Kidney (tissue), 14 donors: ENCODE results near the gene MTMR2. TPM values are rescaled to one million over a fixed set of nuclear protein-coding genes. Genes with fewer than 3 reads are reported as not detected.

Experiments
- DNase-seq, 5 donors: peaks; one replicate each; pipeline ENCODE4 v3.0.0-alpha.2; 2013 to 2020
- FAIRE-seq: peaks from 2 replicates; lab custom pipeline; 2012; peaks lifted over from hg19 to GRCh38; lab: Jason Lieb, UNC
- H3K27ac ChIP-seq, 2 donors: one replicate each; pipeline ENCODE4 v1.7.0; 2013; ENCODE audit warnings: low read depth in 2 of 2, low read length in 2 of 2, inconsistent platforms in 1 of 2
- H3K27me3 ChIP-seq: one replicate; pipeline ENCODE4 v1.7.1; 2013; ENCODE audit warnings: low read length, inconsistent platforms; ENCODE audit not compliant: control insufficient read depth, insufficient read depth
- H3K36me3 ChIP-seq, 3 donors: one replicate each; pipeline versions ENCODE4 v1.7.0 to v1.7.1; 2013; ENCODE audit warnings: low read length in 3 of 3, control low read depth in 1 of 3, inconsistent platforms in 1 of 3; ENCODE audit not compliant: insufficient read depth in 3 of 3, control insufficient read depth in 2 of 3
- H3K4me1 ChIP-seq, 3 donors: one replicate each; pipeline versions ENCODE4 v1.7.0 to v1.7.1; 2013; ENCODE audit warnings: low read length in 3 of 3, inconsistent platforms in 1 of 3, low read depth in 1 of 3; ENCODE audit not compliant: control insufficient read depth in 2 of 3, insufficient read depth in 2 of 3
- H3K4me3 ChIP-seq, 3 donors: one replicate each; pipeline versions ENCODE4 v1.7.0 to v1.8.1; 2013; ENCODE audit warnings: low read length in 3 of 3, control low read depth in 1 of 3, inconsistent platforms in 1 of 3
- H3K9ac ChIP-seq, 3 donors: one replicate each; pipeline versions ENCODE4 v1.7.0 to v1.7.1; 2013; ENCODE audit warnings: low read length in 3 of 3, control low read depth in 1 of 3, inconsistent platforms in 1 of 3
- H3K9me3 ChIP-seq, 3 donors: one replicate each; pipeline versions ENCODE4 v1.7.0 to v1.7.1; 2013; ENCODE audit warnings: low read length in 3 of 3, control low read depth in 1 of 3, inconsistent platforms in 1 of 3; ENCODE audit not compliant: control insufficient read depth in 2 of 3, insufficient read depth in 1 of 3
- CTCF ChIP-seq: IDR thresholded peaks from 3 replicates; pipeline ENCODE4 v1.5.1; 2012; ENCODE audit warnings: mild to moderate bottlenecking, moderate library complexity, borderline replicate concordance; ENCODE audit not compliant: insufficient read depth; ENCODE audit errors: extremely low read depth
- intact Hi-C: fragments of 100-400 bp; cut with DNase I; formaldehyde crosslinking; loops from one replicate; pipeline ENCODE4 v1.11.1; 2022
- polyA plus RNA-seq: library from polyadenylated mRNA; stranded (reverse); fragments of 350-450 nt; fragmentation: Illumina TruSeq; extraction: RNeasy Lipid Tissue Mini Kit (QIAGEN cat#74804); gene quantifications from one replicate; pipeline ENCODE4 v1.2.3, GENCODE V29; 2014; ENCODE audit warnings: low read depth, low replicate concordance; ENCODE audit not compliant: insufficient read depth
- total RNA-seq: library from RNA; stranded (reverse); fragmentation: NEBNext Ultra II Directional; extraction: Animal tissue kit (Norgen Biotek cat#: 25700); gene quantifications from one replicate; pipeline ENCODE4 v1.2.1, GENCODE V29; 2021
- donor health status: control.
- donor health status: control.
- donor health status: control.
- donor health status: control.
- donor health status: control.
- donor health status: DM: yes; HTN: yes; CAD: no.
- donor health status: Normal renal cell carcinoma (clear cell type).

Gene MTMR2
- total and polyA plus RNA-seq, 2 donors from 2014 or later, result 17.4 to 37.4 TPM

GRCh38 chr11:95831198-95831883, 92.6 kb downstream of the MTMR2 start:
- intact Hi-C loops, result no loop called here
- Histone ChIP-seq H3K9me3 (no peaks in the 10 kb centered on the region), H3K9ac (no peak overlapping the region), H3K27me3 (no peaks in the 10 kb centered on the region), H3K4me1 (no peaks in the 10 kb centered on the region), H3K27ac (no peak overlapping the region), H3K36me3 (peaks cover 2 to 24% (median 15%) of the 10 kb centered on the region in 3 donors), H3K4me3 (no peak overlapping the region)
- DNase-seq (no peak), FAIRE-seq (no peak)
- no peak for TF ChIP-seq CTCF

- DNase-seq (no peak), FAIRE-seq (no peak)
- Histone ChIP-seq H3K27ac (no peak overlapping the region), H3K36me3 (peaks cover 2 to 23% (median 12%) of the 10 kb centered on the region in 3 donors), H3K9me3 (no peaks in the 10 kb centered on the region), H3K4me3 (no peak overlapping the region), H3K9ac (no peak overlapping the region), H3K27me3 (no peaks in the 10 kb centered on the region), H3K4me1 (no peaks in the 10 kb centered on the region)
- no peak for TF ChIP-seq CTCF
- intact Hi-C loops, result no loop called here
Measured at GRCh38 chr11:95829580-95830259, 94.2 kb downstream of the MTMR2 start.

- H3K36me3 ChIP-seq, result peaks cover 2 to 13% (median 6%) of the 10 kb centered on the region in 3 donors
- intact Hi-C loops, result no loop called here
Measured at GRCh38 chr11:95827696-95828095, 96.2 kb downstream of the MTMR2 start.

More at GRCh38 chr11:95827696-95828095, 96.2 kb downstream of the MTMR2 start:
- no peak for DNase-seq
- no peak overlapping the region for H3K27ac ChIP-seq
- TF ChIP-seq CTCF, result no peak
- H3K4me1 ChIP-seq, result no peaks in the 10 kb centered on the region
- H3K9ac ChIP-seq, result no peak overlapping the region
- no peak overlapping the region for H3K4me3 ChIP-seq
- no peak for FAIRE-seq
- no peaks in the 10 kb centered on the region for H3K27me3 ChIP-seq
- H3K9me3 ChIP-seq, result no peaks in the 10 kb centered on the region
